T-helper 2 cell treated with Interferon-gamma antibody and Interleukin-4, amounts not matched to agents 100 ng/mL and 5 ng/mL, for 36 hours (primary cell): ENCODE measurements around the gene F2R. TPM values are rescaled to one million over a fixed set of nuclear protein-coding genes. Genes with fewer than 3 reads are reported as not detected.

ENCODE experiments used
- intact Hi-C: fragments of 100-400 bp; cut with micrococcal nuclease; formaldehyde crosslinking; loops from one replicate; pipeline ENCODE4 v1.15.1; 2023
- total RNA-seq: library from RNA; stranded (reverse); gene quantifications from 2 replicates; pipeline ENCODE4 v1.2.3, GENCODE V29; 2022

Gene F2R
- total RNA-seq, 1 donor from 2014 or later, result 4.3 TPM

DNA sequence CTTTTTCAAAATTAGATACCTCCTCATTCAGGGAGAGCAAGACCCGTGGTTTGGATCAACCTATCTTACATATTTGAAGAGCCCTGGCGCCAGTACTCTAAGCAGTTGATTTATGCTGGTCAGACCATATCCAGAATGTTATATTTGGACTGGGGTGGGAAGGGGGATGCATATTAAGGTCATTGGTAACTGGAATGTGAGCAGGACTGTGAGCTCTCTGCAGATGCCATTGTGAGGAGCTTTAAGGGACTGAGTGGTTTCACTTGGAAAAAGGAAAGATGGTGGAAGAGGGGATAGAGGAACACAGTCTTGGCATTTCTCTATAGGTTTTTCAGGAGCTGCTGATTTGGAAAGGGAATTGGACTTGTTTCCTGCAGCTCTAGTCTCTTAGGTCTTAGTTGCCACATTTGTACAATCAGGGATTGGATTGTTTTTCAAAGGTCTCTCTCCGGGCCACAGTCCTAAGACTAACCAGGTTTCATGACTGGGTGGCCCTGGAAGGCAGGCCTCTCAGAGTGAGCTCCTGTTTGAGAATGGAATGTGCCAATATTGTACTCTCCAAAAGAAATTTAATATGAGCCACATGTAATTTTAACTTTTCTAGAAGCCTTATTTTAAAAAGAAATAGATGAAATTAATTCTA, 25.8 kb upstream of the F2R start:
- intact Hi-C loops, result no loop called here

DNA sequence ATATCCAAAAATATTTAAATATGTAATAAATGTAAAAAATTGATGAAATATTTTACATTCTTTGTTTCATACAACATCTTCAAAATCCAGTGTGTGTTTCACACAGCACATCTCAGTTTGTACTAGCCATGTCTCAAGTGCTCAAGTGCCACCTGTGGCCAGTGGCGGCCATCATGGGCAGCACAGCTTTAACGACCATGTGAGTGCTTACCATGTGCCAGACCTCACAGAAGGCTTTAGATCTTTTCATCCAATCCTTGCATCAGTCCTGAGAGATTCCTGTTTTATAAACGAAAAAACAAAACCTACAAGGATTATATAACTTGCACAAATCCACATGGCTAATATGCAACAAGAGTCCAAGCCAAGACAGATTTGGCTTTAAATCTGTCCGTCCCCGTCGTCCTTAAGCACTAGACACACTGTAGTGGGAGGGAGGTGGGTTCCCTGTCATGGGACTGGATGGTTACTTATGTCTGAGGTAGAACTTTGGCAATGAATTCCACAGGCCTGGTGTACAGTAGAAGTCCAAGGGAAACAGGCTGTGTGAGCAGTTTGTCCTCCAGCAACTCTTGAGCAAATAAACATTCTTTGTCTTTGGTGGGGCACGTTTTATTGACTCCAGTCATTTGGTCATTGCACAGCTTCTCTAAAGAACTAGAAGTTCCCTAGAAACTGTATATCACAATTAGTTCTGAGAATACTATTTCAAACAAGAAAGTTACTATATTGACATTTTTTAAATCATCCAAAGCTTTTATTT, 25.0 kb upstream of the F2R start:
- intact Hi-C loops, result no loop called here

DNA sequence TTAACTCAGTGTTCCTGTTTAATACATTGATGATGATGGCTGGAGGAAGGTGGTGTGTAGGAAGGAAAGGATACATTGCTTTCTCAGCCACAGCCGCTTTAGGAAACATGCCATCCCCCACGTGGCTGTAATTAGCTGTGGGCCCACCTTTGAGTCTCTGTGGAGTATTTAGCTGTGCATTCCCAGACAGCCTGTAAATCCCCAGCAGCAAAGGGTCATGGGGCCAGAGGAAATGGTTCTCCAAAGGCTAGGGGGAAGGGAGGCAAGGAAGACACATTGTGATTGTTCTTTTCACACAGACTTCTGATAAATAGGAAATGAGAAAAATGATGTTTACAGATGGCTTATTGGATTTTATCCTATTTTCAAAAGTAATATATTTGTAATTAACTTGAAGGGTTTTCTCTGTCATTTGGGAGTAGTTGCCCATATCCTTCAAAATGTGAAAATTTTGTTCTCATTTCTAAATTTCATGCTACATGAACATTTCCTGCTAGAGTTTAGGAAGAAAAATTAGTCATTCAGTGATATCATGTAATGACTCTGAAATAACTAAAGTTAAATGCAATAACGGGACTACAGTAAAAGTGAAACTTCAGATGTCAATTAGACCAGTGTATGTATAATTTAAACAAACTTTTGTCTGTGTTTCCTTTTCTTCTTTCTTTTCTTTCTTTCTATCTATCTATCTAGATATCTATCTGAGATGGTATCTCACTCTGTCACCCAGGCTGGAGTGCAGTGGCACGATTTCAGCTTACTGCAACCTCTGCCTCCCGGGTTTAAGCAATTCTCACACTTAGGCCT, 24.3 kb upstream of the F2R start:
- intact Hi-C loops, result no loop called here

DNA sequence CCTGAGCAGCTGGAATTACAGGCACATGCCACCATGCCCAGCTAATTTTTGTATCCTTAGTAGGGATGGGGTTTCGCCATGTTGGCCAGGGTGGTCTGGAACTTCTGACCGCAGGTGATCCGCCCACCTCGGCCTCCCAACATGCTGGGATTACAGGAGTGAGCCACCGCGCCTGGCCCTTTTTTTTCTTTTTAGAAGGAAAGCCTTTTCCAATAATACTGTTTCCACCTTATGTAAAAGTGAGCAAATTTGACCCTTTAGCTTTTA, 23.7 kb upstream of the F2R start:
- intact Hi-C loops, result no loop called here

DNA sequence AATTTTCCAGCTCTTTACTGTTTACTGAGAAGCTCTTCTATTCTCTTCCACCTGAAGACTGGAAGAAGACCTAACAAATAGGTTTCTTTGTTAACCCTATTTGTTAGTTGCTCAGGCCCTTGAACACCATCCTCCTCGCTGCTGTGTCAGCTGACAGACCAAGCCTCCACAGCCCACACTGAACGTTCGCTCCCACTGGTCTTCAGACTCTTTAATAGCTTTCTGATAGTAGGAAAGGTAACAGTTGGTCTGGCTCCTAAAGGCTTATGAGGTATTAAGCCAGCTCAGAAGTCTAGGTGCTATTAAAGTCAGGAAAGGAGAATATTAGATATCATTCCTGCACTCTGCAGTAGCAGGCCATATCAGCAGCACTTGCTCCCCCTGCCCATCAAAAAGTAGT, 23.3 kb upstream of the F2R start:
- intact Hi-C loops, result no loop called here

DNA sequence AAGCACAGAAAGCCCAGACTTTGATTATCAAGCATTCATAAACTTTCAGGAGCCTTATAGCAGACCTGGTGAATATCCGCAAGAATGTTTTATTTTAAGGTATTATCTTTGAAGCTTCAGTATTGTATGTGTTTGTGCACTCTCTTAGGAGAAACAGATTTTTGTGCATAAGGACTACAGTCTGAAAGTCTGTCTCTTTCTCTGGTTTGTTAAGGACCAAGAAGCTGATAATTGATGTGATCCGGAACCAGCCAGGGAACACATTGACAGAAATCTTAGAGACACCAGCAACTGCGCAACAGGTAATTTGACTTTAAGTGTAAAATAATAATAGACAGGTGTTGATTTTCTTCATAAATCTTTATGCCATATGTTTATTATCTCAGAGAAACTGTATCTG, 22.8 kb upstream of the F2R start:
- intact Hi-C loops, result no loop called here

DNA sequence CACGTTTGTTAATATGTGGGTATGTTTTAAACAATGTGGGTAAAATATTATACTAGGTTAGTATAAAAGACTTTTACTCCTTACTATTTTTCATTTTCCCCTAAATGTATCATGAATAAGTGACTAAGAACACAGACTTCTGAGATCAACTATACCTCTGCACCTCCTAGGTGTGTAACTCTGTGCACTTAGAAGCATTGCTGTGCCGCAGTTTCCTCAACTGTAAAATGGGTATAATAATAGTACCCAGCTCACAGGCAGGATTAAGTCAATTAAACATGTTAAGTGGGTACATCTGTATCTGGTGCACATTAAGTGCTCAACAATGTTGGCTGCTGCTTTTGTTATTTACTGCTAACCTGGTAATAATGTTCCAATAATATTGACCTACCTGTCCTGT, 21.6 kb upstream of the F2R start:
- intact Hi-C loops, result no loop called here

DNA sequence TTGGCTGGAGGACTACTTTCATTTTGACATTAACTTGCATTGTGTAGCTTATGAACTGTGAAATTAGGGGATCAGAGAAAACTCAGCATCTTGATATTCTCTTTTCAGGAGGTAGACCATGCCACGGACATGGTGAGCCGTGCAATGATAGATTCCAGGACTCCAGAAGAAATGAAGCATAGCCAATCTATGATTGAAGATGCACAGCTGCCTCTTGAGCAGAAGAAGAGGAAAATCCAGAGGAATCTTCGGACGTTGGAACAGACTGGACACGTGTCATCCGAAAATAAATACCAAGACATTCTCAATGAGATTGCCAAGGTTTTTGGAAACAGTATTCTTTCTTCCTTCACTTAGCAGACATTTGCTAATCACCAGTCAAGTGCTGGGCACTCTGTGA, 20.6 kb upstream of the F2R start:
- intact Hi-C loops, result no loop called here

DNA sequence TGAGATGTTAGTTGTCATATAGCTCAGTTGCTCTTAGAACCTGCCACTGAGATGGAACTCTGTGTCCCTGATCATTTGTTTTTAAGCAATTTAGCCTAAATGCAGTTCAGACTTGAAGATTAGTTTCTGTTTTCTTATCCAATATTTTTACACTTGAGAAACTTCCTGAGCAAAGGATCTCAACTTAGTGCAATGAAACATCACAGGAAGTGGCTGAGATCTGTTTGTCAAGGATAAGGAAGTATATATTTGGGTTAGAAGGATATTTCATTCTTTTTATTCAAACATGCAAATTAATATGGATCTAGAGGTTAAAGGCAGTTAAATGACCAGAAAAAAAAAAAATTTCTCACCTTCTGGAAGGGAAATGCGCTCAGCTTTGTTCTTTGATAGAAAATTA, 19.7 kb upstream of the F2R start:
- intact Hi-C loops, result no loop called here

DNA sequence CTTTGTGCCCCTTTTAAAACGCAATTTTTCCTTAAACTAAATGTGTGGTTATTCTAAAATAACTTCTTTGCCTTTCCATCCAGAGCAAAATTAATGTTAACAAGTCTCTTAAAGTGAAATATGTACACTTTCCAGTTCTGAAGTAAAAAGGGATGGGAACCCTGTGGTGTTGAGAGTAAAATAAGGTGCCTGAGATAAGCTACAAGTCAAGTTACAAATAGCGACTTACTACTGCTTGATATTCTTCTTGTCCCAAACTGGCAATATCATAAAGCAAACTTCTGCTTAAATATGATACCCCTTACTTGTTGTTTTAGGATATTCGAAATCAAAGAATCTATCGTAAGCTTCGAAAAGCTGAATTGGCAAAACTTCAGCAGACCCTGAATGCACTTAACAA, 18.3 kb upstream of the F2R start:
- intact Hi-C loops, result no loop called here

DNA sequence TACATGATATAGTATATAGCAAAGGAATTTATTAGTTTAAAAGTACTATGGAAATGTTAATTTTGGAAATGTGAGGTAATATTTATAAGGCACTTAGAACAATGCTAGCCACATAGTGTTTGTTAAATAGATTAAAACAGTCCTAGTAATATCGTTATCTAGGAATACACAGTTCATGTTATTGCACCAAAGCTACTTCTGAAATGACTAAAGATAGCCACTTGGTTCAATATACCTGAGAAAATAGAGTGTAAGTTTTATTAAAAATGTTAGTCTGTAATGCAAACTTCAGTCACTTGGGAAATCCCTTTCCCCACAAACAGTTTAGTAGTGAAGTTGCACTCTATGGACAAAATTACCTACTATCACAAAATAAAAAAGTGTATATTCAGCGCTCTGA, 15.4 kb upstream of the F2R start:
- intact Hi-C loops, result no loop called here

DNA sequence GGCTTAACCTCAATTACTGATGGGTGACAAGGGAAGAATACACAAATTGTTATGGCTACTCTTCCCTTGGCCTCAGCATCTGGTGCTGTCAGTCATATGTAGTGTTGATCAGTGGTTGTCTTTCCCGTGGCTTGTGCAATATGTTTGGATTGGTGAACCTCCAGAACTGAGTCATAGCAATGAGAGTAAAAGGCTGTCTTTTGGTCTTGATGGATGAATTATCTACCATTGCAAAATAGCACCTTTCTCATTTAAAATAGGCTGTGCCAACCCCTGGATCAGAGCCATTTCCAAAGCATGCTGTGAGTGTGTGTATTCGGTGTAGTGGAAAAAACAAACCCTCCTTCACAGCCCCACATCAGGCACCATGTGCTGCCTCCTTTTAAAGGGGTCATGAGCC, 14.6 kb upstream of the F2R start:
- intact Hi-C loops, result no loop called here

DNA sequence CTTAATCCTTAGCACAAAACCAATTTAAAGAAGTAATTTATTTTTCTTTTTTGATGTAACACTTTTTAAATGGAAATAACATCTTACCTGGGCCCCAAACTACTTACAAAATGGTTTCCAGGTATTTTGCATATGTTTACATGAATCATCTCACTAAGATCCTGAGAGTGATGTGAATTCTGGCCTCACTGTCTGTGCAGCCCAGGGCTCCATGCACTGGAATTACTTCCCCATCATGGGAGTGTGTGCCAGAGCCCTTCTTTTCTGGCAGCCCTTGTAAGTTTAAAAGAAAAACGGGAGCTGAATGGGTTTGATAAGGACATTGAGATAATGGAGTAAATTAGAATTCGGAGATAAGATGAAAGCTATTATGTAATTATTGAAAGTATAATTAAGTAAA, 12.2 kb upstream of the F2R start:
- intact Hi-C loops, result no loop called here

DNA sequence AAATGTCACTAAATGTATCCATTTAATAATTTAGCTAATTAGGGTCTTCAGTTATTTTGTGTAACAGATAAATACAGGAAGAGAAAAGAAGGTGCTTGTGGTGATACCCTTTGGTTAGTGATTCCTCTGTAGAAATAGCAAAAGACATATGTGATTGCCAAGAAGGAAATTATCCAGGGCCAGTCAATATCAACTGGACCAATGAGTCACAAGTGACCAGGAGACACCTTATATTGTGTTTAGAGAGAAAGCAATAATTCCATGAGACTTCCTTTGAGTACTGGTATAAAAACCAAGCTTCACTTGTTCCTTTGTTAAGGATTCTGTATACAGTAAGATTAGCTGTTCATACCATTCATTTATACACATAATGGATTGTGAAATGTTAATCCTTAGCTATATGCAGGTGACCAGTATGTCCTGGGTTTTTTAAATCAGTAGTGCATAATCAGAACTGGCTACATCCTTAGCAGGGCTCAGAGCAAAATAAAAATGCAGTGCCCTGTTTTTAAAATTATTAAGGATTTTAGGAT, 11.7 kb upstream of the F2R start:
- intact Hi-C loops, result no loop called here

DNA sequence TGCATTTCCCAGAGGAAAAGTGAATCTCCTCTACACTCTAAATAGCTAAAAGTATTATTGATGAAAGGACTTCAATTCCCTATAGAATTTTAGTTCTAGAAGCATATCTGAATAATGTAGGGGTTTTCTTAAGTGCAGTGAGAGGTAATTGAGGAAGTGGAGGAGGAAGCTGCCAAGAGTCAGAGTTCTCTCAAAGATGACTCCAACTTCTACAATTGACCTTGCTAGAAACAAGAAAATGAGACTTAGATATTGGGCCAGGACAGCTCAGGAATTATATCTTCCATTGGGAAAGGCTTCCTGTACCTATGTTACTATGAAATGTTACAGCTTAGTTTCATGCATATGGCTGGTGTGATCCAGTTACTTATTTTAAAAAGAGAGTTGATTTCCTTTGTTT, 10.4 kb upstream of the F2R start:
- intact Hi-C loops, result no loop called here

DNA sequence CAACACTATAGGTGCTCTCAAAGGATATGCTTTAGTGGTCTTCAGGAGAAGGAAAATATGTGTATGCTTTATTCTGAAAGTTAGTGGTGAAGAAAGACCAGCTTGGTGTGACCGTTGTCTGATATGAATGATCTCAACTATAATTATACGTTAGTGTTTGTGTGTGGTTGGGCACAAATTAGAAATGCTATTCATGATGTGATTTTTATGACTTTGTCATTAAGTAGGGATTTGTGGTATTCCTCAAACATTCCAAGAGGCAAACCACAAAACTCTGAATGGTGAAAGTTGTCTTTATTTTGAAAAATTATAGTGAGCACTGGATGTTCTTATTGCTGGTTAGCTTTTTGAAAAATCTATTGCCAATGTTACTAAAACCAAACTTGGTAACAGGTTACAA, 6.2 kb upstream of the F2R start:
- intact Hi-C loops, result loop anchor here (10.0 kb wide), 2 partner anchors 145 to 305 kb away; partner anchors contain the start of gene S100Z

DNA sequence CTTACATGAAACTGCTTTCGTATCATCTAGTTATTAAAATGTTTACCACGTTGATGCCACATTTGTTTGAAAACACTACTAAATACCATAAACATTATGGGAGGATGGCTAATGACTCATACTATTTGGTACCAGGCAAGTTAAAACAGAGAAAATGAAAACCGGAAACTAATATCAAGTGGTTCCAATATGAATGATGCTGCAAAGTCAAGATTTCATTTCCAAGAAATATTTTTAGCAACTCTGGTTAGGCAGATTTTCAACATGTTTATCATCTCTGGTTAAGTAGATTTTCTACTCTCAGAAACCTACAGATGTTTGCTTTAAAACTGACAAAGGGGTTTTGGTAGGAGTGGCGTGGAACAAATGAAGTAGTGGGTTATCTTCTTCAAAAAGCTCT, 4.9 kb upstream of the F2R start:
- intact Hi-C loops, result loop anchor here (10.0 kb wide), 2 partner anchors 144 to 304 kb away; partner anchors contain the start of gene S100Z

DNA sequence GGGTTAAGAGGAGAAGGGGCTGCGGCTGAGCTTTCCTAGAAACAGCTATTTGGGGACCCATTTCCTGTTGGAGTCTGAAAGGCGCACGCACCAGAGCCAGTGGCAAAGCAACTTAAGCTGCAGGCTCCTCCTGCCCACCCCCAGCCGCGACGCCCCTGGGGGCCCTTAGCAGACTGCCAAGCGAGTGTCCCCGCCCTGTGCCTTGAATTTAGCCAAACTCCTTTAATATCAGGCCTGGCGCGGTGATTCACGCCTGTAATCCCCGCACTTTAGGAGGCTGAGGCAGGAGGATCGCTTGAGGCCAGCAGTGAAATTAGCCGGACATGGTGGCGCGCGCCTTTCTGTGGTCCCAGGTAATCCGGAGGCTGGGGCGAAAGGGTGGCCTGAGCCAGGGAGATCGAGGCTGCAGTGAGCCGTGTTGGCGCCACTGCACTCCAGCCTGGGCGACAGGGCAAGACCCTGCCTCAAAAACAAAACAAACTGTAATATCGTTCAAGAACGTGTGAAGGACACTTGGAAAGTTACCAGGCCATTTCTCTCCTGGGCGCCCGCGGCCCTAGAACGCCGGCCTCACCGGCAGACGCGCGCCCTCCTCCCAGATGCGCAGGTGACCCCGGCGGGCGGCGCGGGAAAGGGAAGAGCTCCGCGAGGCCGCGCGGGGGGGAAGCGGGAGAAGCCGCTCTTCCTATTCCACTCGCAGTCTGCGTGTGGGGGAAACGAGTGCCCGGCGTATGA, 1.0 kb upstream of the F2R start:
- intact Hi-C loops, result loop anchor here (1.0 to 10.0 kb wide), 4 partner anchors 140 to 313 kb away; partner anchors contain the start of genes IQGAP2 and S100Z

DNA sequence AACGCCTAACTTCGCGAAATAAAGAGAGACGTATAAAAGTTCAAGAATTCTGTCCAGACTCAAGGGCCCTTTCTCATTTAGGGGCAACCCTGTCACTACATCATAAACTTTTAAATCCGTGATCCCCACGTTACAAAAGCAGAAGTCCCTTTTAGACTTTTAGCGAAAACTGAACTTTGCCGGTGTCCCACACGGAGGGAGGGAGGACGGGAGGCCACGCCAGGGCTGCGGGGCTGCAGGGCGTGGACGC, 515 bp upstream of the F2R start:
- intact Hi-C loops, result loop anchor here (1.0 to 10.0 kb wide), 4 partner anchors 139 to 313 kb away; partner anchors contain the start of genes IQGAP2 and S100Z

DNA sequence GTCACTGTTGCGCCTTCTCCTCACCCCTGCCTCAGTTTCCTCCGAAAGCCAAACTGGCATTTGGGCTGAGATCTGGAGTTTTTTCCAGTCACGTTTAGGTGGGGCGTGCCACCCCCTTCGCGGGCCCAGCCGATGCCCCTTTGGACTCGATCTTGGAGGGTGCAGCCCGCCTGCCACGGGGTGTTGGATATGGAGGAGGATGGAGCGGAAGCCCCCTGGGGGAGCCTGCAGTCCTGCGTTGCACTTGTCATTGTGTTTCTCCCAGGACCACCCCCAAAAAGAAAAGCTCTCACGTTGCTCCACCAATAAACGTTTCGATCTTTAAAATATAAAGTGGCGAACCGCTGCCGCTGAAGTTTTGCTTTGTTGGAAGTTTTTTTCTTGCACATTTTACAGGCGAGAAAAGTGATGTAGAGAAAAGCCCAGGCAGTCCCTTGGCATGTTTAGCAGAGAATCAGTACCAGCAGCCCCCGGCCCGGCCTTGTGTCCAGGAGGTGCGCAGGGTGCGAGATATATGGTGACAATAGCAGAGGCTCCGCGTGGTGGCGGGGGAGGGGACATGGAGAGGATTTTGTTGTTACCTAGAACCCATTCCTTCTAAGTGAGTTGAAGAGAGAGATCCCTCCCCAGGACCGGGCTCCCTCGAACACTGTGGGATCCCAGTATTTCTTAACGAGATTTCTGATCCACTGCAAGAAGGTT, 681 bp downstream of the F2R start:
- intact Hi-C loops, result loop anchor here (1.0 to 10.0 kb wide), 5 partner anchors 23 to 314 kb away; partner anchors contain the start of genes IQGAP2 and S100Z
